Fibroblast of lung (primary cell): ENCODE data around the gene SLC13A5.
"Not testable (repeated sequence)": the region's sequence is repeated elsewhere in the genome, so short reads cannot be mapped to it uniquely, and the experiment has no call there.

Source experiments
- CTCF ChIP-seq, 2 donors: IDR thresholded peaks in 1 of 2; conservative IDR thresholded peaks in 1 of 2; 1 replicate in 1 of 2; 2 replicates in 1 of 2; pipeline ENCODE4 v1.5.1; 2011 to 2012; ENCODE audit warnings: low read length in 2 of 2, control low read depth in 1 of 2, inconsistent platforms in 1 of 2, low read depth in 1 of 2, mild to moderate bottlenecking in 1 of 2
- EZH2 ChIP-seq: IDR thresholded peaks from 2 replicates; pipeline ENCODE4 v1.5.1; 2012; ENCODE audit warnings: low read length, control low read depth, mild to moderate bottlenecking; ENCODE audit errors: missing control alignments

- TF ChIP-seq CTCF (conservative IDR thresholded peaks at IDR 0.05 in 1 of 2, IDR thresholded peaks at IDR 0.05 in 1 of 2; ENCODE audit: low read depth in 1 of 2, low read length in 2 of 2); EZH2: not testable (repeated sequence)
Observed at GRCh38 chr17:6656797-6657632, 56.2 kb downstream of the SLC13A5 start.
